SK-N-SH (cell line): ENCODE results near the gene NALCN.

Experiments
- CHD2 ChIP-seq: fragments of 150-350 bp; IDR thresholded peaks from 2 replicates; pipeline ENCODE4 v1.6.1; 2018; ENCODE audit warnings: low read length; ENCODE audit not compliant: partially characterized antibody
- CTCF ChIP-seq: fragments of 200-600 bp; sonication (generic); IDR thresholded peaks from 2 replicates; pipeline ENCODE4 v1.6.1; 2017; ENCODE audit warnings: antibody characterized with exemption, mild to moderate bottlenecking, moderate library complexity
- ELF1 ChIP-seq: IDR thresholded peaks from 2 replicates; pipeline ENCODE4 v1.4.0; 2012
- EP300 ChIP-seq, 2 experiments: IDR thresholded peaks; 2 replicates each; pipeline versions ENCODE4 v1.4.0 to v1.6.1; 2012; ENCODE audit warnings: borderline replicate concordance in 1 of 2, low read depth in 1 of 2, low read length in 1 of 2
- GABPA ChIP-seq: IDR thresholded peaks from 2 replicates; pipeline ENCODE4 v1.4.0; 2012; ENCODE audit warnings: low read depth, mild to moderate bottlenecking
- NFIC ChIP-seq: IDR thresholded peaks from 2 replicates; pipeline ENCODE4 v1.4.0; 2012; ENCODE audit warnings: borderline replicate concordance
- POLR2AphosphoS5 ChIP-seq: IDR thresholded peaks from 2 replicates; pipeline ENCODE4 v1.6.1; 2012; ENCODE audit warnings: low read depth, low read length
- USF1 ChIP-seq: IDR thresholded peaks from 2 replicates; pipeline ENCODE4 v1.4.0; 2012; ENCODE audit warnings: low read depth, borderline replicate concordance
- TF ChIP-seq, protein P1 (sequence below): IDR thresholded peaks from 2 replicates; pipeline ENCODE4 v1.6.1; 2012; ENCODE audit warnings: mild to moderate bottlenecking, low read depth, low read length, moderate library complexity

DNA sequence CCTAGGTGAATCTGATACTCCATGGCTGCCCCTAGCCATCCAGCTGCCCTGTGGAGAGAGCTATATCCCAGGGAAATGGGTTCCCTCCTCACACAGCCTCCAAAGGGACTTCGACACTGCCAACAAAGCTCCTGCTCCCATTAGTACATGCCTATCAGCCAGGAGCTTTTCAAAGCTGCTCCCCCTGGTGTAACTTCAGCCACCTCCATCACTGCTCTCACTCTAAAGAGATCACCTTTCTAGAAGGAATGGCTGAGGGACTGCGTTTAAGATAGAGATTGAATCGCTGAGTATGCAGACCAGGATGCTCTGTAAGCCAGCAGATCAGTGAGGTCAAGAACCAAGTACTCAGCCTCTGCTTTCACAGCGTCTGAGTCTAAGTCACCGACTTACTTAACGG is 213.7 kb downstream of the NALCN start:
- TF ChIP-seq, protein P1, sequence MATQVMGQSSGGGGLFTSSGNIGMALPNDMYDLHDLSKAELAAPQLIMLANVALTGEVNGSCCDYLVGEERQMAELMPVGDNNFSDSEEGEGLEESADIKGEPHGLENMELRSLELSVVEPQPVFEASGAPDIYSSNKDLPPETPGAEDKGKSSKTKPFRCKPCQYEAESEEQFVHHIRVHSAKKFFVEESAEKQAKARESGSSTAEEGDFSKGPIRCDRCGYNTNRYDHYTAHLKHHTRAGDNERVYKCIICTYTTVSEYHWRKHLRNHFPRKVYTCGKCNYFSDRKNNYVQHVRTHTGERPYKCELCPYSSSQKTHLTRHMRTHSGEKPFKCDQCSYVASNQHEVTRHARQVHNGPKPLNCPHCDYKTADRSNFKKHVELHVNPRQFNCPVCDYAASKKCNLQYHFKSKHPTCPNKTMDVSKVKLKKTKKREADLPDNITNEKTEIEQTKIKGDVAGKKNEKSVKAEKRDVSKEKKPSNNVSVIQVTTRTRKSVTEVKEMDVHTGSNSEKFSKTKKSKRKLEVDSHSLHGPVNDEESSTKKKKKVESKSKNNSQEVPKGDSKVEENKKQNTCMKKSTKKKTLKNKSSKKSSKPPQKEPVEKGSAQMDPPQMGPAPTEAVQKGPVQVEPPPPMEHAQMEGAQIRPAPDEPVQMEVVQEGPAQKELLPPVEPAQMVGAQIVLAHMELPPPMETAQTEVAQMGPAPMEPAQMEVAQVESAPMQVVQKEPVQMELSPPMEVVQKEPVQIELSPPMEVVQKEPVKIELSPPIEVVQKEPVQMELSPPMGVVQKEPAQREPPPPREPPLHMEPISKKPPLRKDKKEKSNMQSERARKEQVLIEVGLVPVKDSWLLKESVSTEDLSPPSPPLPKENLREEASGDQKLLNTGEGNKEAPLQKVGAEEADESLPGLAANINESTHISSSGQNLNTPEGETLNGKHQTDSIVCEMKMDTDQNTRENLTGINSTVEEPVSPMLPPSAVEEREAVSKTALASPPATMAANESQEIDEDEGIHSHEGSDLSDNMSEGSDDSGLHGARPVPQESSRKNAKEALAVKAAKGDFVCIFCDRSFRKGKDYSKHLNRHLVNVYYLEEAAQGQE, result no peak
- TF ChIP-seq CTCF (no peak), USF1 (no peak), CHD2 (no peak), EP300 (IDR thresholded peaks at IDR 0.05; ENCODE audit: borderline replicate concordance in 1 of 2, low read depth in 1 of 2, low read length in 1 of 2) (no peak), ELF1 (no peak), NFIC (no peak), POLR2AphosphoS5 (no peak), GABPA (no peak)
